Neuron (in vitro differentiated cells): ENCODE results near the gene SNX30.

Source experiments
- H2AFZ ChIP-seq: one replicate; pipeline ENCODE4 v1.6.1; 2013; ENCODE audit warnings: low read depth, mild to moderate bottlenecking, inconsistent platforms, low read length, moderate library complexity
- H3K27me3 ChIP-seq: one replicate; pipeline ENCODE4 v1.6.1; 2013; ENCODE audit warnings: low read length; ENCODE audit not compliant: insufficient read depth
- H3K36me3 ChIP-seq: one replicate; pipeline ENCODE4 v1.6.1; 2013; ENCODE audit warnings: low read length; ENCODE audit not compliant: insufficient read depth
- H3K4me1 ChIP-seq: one replicate; pipeline ENCODE4 v1.6.1; 2013; ENCODE audit warnings: low read length; ENCODE audit not compliant: insufficient read depth
- H3K4me3 ChIP-seq: 2 replicates; pipeline ENCODE4 v1.5.1; 2013; ENCODE audit warnings: mild to moderate bottlenecking, low read length, moderate library complexity
- H3K9me3 ChIP-seq: one replicate; pipeline ENCODE4 v1.6.1; 2013; ENCODE audit warnings: low read length

Gene SNX30

GRCh38 chr9:112850840-112851239 lies 100.3 kb downstream of the SNX30 start:
- H3K36me3 ChIP-seq: peaks cover 19% of the 10 kb centered on the region
- no peak overlapping the region for H3K4me3 ChIP-seq
- H2AFZ ChIP-seq: no peak overlapping the region
- H3K4me1 ChIP-seq: peaks cover 4% of the 10 kb centered on the region
- no peaks in the 10 kb centered on the region for H3K9me3 ChIP-seq
- no peaks in the 10 kb centered on the region for H3K27me3 ChIP-seq

GRCh38 chr9:112852741-112853504 lies 102.4 kb downstream of the SNX30 start:
- Histone ChIP-seq H2AFZ (no peak overlapping the region), H3K36me3 (peaks cover 19% of the 10 kb centered on the region), H3K4me3 (no peak overlapping the region), H3K27me3 (no peaks in the 10 kb centered on the region), H3K4me1 (peaks cover 4% of the 10 kb centered on the region), H3K9me3 (no peaks in the 10 kb centered on the region)

- no peak overlapping the region for H3K4me3 ChIP-seq
- H3K36me3 ChIP-seq: peaks cover 19% of the 10 kb centered on the region
- H3K4me1 ChIP-seq: no peaks in the 10 kb centered on the region
- no peak overlapping the region for H2AFZ ChIP-seq
- H3K27me3 ChIP-seq: no peaks in the 10 kb centered on the region
- no peaks in the 10 kb centered on the region for H3K9me3 ChIP-seq
These were observed 103.5 kb downstream of the SNX30 start for GRCh38 chr9:112853882-112854585.

- no peaks in the 10 kb centered on the region for H3K4me1 ChIP-seq
- no peaks in the 10 kb centered on the region for H3K9me3 ChIP-seq
These were observed 104.1 kb downstream of the SNX30 start for GRCh38 chr9:112854657-112855056.

GRCh38 chr9:112856200-112856599 lies 105.6 kb downstream of the SNX30 start:
- no peak overlapping the region for H2AFZ ChIP-seq
- H3K27me3 ChIP-seq: no peaks in the 10 kb centered on the region
- H3K36me3 ChIP-seq: peaks cover 13% of the 10 kb centered on the region
- no peak overlapping the region for H3K4me3 ChIP-seq
- H3K9me3 ChIP-seq: no peaks in the 10 kb centered on the region
- no peaks in the 10 kb centered on the region for H3K4me1 ChIP-seq

More at GRCh38 chr9:112854657-112855056, 104.1 kb downstream of the SNX30 start:
- H3K27me3 ChIP-seq: no peaks in the 10 kb centered on the region
- no peak overlapping the region for H3K4me3 ChIP-seq
- no peak overlapping the region for H2AFZ ChIP-seq
- H3K36me3 ChIP-seq: peaks cover 19% of the 10 kb centered on the region

GRCh38 chr9:112856843-112857242 lies 106.3 kb downstream of the SNX30 start:
- peaks cover 10% of the 10 kb centered on the region for H3K36me3 ChIP-seq
- H3K4me1 ChIP-seq: no peaks in the 10 kb centered on the region
- H3K27me3 ChIP-seq: no peaks in the 10 kb centered on the region
- no peaks in the 10 kb centered on the region for H3K9me3 ChIP-seq
- no peak overlapping the region for H3K4me3 ChIP-seq
- no peak overlapping the region for H2AFZ ChIP-seq

GRCh38 chr9:112858005-112858404 lies 107.4 kb downstream of the SNX30 start:
- no peak overlapping the region for H3K4me3 ChIP-seq
- H3K4me1 ChIP-seq: no peaks in the 10 kb centered on the region
- H3K9me3 ChIP-seq: no peaks in the 10 kb centered on the region
- H3K27me3 ChIP-seq: no peaks in the 10 kb centered on the region
- peaks cover 5% of the 10 kb centered on the region for H3K36me3 ChIP-seq
- no peak overlapping the region for H2AFZ ChIP-seq

- no peaks in the 10 kb centered on the region for H3K4me1 ChIP-seq
- no peaks in the 10 kb centered on the region for H3K27me3 ChIP-seq
- no peak overlapping the region for H2AFZ ChIP-seq
- no peaks in the 10 kb centered on the region for H3K36me3 ChIP-seq
- H3K9me3 ChIP-seq: no peaks in the 10 kb centered on the region
- H3K4me3 ChIP-seq: no peak overlapping the region
These were observed 108.1 kb downstream of the SNX30 start for GRCh38 chr9:112858625-112859147.

- Histone ChIP-seq H2AFZ (no peak overlapping the region), H3K27me3 (no peaks in the 10 kb centered on the region), H3K36me3 (peaks cover 3% of the 10 kb centered on the region), H3K4me3 (no peak overlapping the region), H3K9me3 (no peaks in the 10 kb centered on the region), H3K4me1 (no peaks in the 10 kb centered on the region)
These were observed 109.9 kb downstream of the SNX30 start for GRCh38 chr9:112860451-112860850.

- peaks cover 3% of the 10 kb centered on the region for H3K36me3 ChIP-seq
- H3K4me1 ChIP-seq: no peaks in the 10 kb centered on the region
- H3K4me3 ChIP-seq: no peak overlapping the region
- no peak overlapping the region for H2AFZ ChIP-seq
- no peaks in the 10 kb centered on the region for H3K27me3 ChIP-seq
- H3K9me3 ChIP-seq: no peaks in the 10 kb centered on the region
These were observed 110.6 kb downstream of the SNX30 start for GRCh38 chr9:112861155-112861554.

- Histone ChIP-seq H3K4me3 (no peak overlapping the region), H3K36me3 (peaks cover 7% of the 10 kb centered on the region), H3K27me3 (no peaks in the 10 kb centered on the region), H2AFZ (no peak overlapping the region), H3K9me3 (no peaks in the 10 kb centered on the region), H3K4me1 (no peaks in the 10 kb centered on the region)
These were observed 111.3 kb downstream of the SNX30 start for GRCh38 chr9:112861638-112862555.

GRCh38 chr9:112863214-112863613 lies 112.7 kb downstream of the SNX30 start:
- H3K4me3 ChIP-seq: no peak overlapping the region
- H3K36me3 ChIP-seq: peaks cover 13% of the 10 kb centered on the region
- no peaks in the 10 kb centered on the region for H3K4me1 ChIP-seq

More at GRCh38 chr9:112863214-112863613, 112.7 kb downstream of the SNX30 start:
- no peaks in the 10 kb centered on the region for H3K9me3 ChIP-seq
- H2AFZ ChIP-seq: no peak overlapping the region
- no peaks in the 10 kb centered on the region for H3K27me3 ChIP-seq
